Liver (tissue), 9 donors: Measurements from ENCODE around the gene CDH23. TPM values are rescaled to one million over a fixed set of nuclear protein-coding genes. Genes with fewer than 3 reads are reported as not detected.

Source experiments
- DNase-seq: peaks from one replicate; pipeline ENCODE4 v3.0.0-alpha.2; 2017; ENCODE audit warnings: low spot score
- H3K27ac ChIP-seq, 2 donors: one replicate each; pipeline ENCODE4 v1.7.0; 2013; ENCODE audit warnings: inconsistent platforms in 2 of 2, low read length in 2 of 2, control low read depth in 1 of 2, low read depth in 1 of 2, mild to moderate bottlenecking in 1 of 2
- H3K27me3 ChIP-seq, 4 donors: one replicate each; pipeline versions ENCODE4 v1.6.1 to v1.7.0; 2013; ENCODE audit warnings: low read length in 3 of 4, inconsistent platforms in 1 of 4, mild to moderate bottlenecking in 1 of 4, moderate library complexity in 1 of 4; ENCODE audit not compliant: control insufficient read depth in 4 of 4, insufficient read depth in 4 of 4
- H3K36me3 ChIP-seq, 4 donors: one replicate each; pipeline versions ENCODE4 v1.6.1 to v1.7.0; 2013; ENCODE audit warnings: low read length in 3 of 4, mild to moderate bottlenecking in 3 of 4, low read depth in 1 of 4, moderate library complexity in 1 of 4; ENCODE audit not compliant: control insufficient read depth in 4 of 4, insufficient read depth in 3 of 4
- H3K4me1 ChIP-seq, 4 donors: one replicate each; pipeline versions ENCODE4 v1.6.1 to v1.7.0; 2013; ENCODE audit warnings: low read length in 3 of 4, mild to moderate bottlenecking in 3 of 4, moderate library complexity in 1 of 4; ENCODE audit not compliant: control insufficient read depth in 4 of 4, insufficient read depth in 4 of 4
- H3K4me3 ChIP-seq, 3 donors: one replicate each; pipeline versions ENCODE4 v1.6.1 to v1.7.0; 2013; ENCODE audit warnings: low read length in 3 of 3, control low read depth in 1 of 3, low read depth in 1 of 3, mild to moderate bottlenecking in 1 of 3
- H3K9ac ChIP-seq, 2 donors: one replicate each; pipeline ENCODE4 v1.7.0; 2013; ENCODE audit warnings: low read length in 2 of 2, mild to moderate bottlenecking in 2 of 2, moderate library complexity in 2 of 2, control low read depth in 1 of 2, low read depth in 1 of 2
- H3K9me3 ChIP-seq, 4 donors: one replicate each; pipeline versions ENCODE4 v1.6.1 to v1.7.0; 2013; ENCODE audit warnings: low read length in 3 of 4; ENCODE audit not compliant: control insufficient read depth in 4 of 4
- FOXA1 ChIP-seq: IDR thresholded peaks from 2 replicates; pipeline ENCODE4 v1.6.1; 2016; ENCODE audit warnings: antibody characterized with exemption
- HNF4A ChIP-seq, 2 donors: conservative IDR thresholded peaks; 2 replicates each; pipeline ENCODE4 v1.6.1; 2016; ENCODE audit warnings: antibody characterized with exemption in 2 of 2, mild to moderate bottlenecking in 2 of 2
- HNF4G ChIP-seq: IDR thresholded peaks from 2 replicates; pipeline ENCODE4 v1.6.1; 2016; ENCODE audit warnings: antibody characterized with exemption
- JUND ChIP-seq, 2 donors: IDR thresholded peaks; 2 replicates each; pipeline ENCODE4 v1.6.1; 2016; ENCODE audit warnings: antibody characterized with exemption in 2 of 2
- RAD21 ChIP-seq, 2 donors: IDR thresholded peaks; 2 replicates each; pipeline ENCODE4 v1.6.1; 2016; ENCODE audit warnings: antibody characterized with exemption in 2 of 2, mild to moderate bottlenecking in 2 of 2
- RXRA ChIP-seq, 2 donors: IDR thresholded peaks; 2 replicates each; pipeline ENCODE4 v1.6.1; 2017 to 2018; ENCODE audit warnings: antibody characterized with exemption in 2 of 2, mild to moderate bottlenecking in 1 of 2
- SP1 ChIP-seq: IDR thresholded peaks from 2 replicates; pipeline ENCODE4 v1.6.1; 2018; ENCODE audit warnings: antibody characterized with exemption, mild to moderate bottlenecking
- TAF1 ChIP-seq: conservative IDR thresholded peaks from 2 replicates; pipeline ENCODE4 v1.6.1; 2016; ENCODE audit warnings: antibody characterized with exemption, mild to moderate bottlenecking
- YY1 ChIP-seq: IDR thresholded peaks from 2 replicates; pipeline ENCODE4 v1.6.1; 2016; ENCODE audit warnings: antibody characterized with exemption, mild to moderate bottlenecking
- WGBS: extraction: QIAGEN DNeasy Blood & Tissue Kit; methylation state at CpG from one replicate; pipeline ENCODE4 v1.1.7; 2013; 5-methylcytosine and 5-hydroxymethylcytosine counted together
- polyA plus RNA-seq, 2 donors: library from polyadenylated mRNA; stranded (reverse) in 1 of 2; unstranded in 1 of 2; fragments of 200-250 nt in 1 of 2; fragments of >200 nt in 1 of 2; fragmentation: Nextera tagmentation in 1 of 2; extraction: Ambion mirVana in 1 of 2; gene quantifications; one replicate each; pipeline versions ENCODE4 v1.2.1 to v1.2.3, GENCODE V29; 2013 to 2015
- total RNA-seq, 2 donors: library from RNA; depleted of rRNA; stranded (reverse); fragments of >200 nt; gene quantifications; one replicate each; pipeline ENCODE4 v1.2.3, GENCODE V29; 2014
- TF ChIP-seq, protein P1 (sequence below): fragments of 150-350 bp; IDR thresholded peaks from 2 replicates; pipeline ENCODE4 v1.5.1; 2017; ENCODE audit warnings: improper control_type of control experiment, low read depth, low read length; ENCODE audit not compliant: missing input control
- TF ChIP-seq, protein P2 (sequence below): IDR thresholded peaks from 2 replicates; pipeline ENCODE4 v1.6.1; 2016; ENCODE audit warnings: antibody characterized with exemption
- TF ChIP-seq, protein P3 (sequence below): IDR thresholded peaks from 2 replicates; pipeline ENCODE4 v1.6.1; 2016; ENCODE audit warnings: antibody characterized with exemption
- TF ChIP-seq, protein P4 (sequence below): IDR thresholded peaks from 2 replicates; pipeline ENCODE4 v1.6.1; 2016; ENCODE audit warnings: antibody characterized with exemption, mild to moderate bottlenecking
- TF ChIP-seq, protein P5 (sequence below): IDR thresholded peaks from 2 replicates; pipeline ENCODE4 v1.6.1; 2016; ENCODE audit warnings: antibody characterized with exemption
- donor health status: healthy.
- donor health status: healthy.
- donor health status: healthy.
- donor health status: healthy.
- donor health status: healthy.

The CDH23 gene
- total and polyA plus RNA-seq, 4 donors, result 1.5 to 4.7 (median 3.4) TPM

DNA sequence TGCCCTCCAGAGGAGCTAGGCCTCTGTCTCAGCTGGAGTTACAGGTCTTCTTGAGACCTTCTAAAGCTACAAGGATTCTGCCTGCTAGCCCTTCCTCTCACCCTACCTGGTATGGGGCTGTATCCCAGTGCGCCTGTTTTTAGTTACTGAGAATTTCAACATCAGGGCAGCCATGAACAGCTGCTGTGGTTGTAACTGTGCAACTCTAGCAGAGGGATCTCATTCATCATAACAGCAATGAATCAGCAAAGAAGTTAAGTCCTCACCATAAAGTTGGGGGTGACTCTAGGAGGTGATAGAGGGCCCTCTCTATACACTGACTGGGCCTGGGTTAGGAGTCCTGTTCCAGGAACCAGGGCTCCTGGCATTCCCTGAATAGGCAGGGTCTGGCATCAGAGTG is 14.0 kb upstream of the CDH23 start:
- Histone ChIP-seq H3K9me3 (no peaks in the 10 kb centered on the region), H3K27ac (no peak overlapping the region), H3K36me3 (no peaks in the 10 kb centered on the region), H3K9ac (no peak overlapping the region), H3K27me3 (no peaks in the 10 kb centered on the region), H3K4me3 (no peak overlapping the region), H3K4me1 (peaks cover 0 to 1% (median under 1%) of the 10 kb centered on the region in 4 donors)
- WGBS, result 57% methylated on average over 1 of the region's 1 CpG
- no peak for DNase-seq
- TF ChIP-seq, protein P1, sequence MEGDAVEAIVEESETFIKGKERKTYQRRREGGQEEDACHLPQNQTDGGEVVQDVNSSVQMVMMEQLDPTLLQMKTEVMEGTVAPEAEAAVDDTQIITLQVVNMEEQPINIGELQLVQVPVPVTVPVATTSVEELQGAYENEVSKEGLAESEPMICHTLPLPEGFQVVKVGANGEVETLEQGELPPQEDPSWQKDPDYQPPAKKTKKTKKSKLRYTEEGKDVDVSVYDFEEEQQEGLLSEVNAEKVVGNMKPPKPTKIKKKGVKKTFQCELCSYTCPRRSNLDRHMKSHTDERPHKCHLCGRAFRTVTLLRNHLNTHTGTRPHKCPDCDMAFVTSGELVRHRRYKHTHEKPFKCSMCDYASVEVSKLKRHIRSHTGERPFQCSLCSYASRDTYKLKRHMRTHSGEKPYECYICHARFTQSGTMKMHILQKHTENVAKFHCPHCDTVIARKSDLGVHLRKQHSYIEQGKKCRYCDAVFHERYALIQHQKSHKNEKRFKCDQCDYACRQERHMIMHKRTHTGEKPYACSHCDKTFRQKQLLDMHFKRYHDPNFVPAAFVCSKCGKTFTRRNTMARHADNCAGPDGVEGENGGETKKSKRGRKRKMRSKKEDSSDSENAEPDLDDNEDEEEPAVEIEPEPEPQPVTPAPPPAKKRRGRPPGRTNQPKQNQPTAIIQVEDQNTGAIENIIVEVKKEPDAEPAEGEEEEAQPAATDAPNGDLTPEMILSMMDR, result no peak
- TF ChIP-seq HNF4G, result no peak
- no peak for TF ChIP-seq FOXA1
- no peak for TF ChIP-seq HNF4A (conservative IDR thresholded peaks at IDR 0.05)
- TF ChIP-seq, protein P2, sequence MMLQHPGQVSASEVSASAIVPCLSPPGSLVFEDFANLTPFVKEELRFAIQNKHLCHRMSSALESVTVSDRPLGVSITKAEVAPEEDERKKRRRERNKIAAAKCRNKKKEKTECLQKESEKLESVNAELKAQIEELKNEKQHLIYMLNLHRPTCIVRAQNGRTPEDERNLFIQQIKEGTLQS, result no peak
- no peak for TF ChIP-seq RXRA (IDR thresholded peaks at IDR 0.05)
- TF ChIP-seq, protein P3, sequence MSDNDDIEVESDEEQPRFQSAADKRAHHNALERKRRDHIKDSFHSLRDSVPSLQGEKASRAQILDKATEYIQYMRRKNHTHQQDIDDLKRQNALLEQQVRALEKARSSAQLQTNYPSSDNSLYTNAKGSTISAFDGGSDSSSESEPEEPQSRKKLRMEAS, result no peak

DNA sequence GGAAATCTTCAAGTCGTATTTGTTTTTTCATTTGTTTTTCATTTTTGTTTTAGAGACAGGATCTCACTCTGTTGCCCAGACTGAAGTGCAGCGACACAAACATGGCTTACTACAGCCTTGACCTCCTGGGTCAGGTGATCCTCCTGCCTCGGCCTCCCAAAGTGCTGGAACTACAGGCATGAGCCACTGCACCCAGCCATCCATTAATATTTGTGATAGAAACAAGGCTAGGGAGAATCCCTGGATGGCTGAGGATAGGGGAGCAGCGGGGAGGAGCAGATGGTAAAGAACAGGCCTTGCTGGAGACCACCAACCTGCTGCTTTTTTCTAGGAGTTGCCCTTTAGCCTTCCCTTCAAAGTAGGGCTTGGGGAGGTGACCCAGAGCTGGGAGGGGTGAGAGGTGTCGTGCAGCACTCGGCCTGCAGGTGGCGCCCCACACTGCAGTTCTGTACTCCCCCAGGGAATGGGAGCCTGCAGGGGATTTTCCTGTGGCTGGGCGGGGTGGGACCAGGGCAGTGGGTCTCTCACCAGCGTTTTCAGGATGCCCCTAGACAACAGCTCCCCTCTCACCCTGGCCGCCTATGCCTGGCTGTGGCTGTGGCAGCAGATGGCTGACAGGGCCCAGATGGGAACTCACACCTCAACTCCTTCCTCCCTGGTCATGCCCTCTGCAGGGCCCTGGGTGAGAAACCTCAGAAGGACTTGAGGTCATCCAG is 12.6 kb upstream of the CDH23 start:
- no peaks in the 10 kb centered on the region for H3K9me3 ChIP-seq
- 22% methylated on average over 10 of the region's 10 CpGs for WGBS
- no peaks in the 10 kb centered on the region for H3K4me1 ChIP-seq
- H3K9ac ChIP-seq, result no peak overlapping the region
- no peaks in the 10 kb centered on the region for H3K36me3 ChIP-seq
- peak; percentile 84 for DNase-seq
- H3K27ac ChIP-seq, result no peak overlapping the region
- H3K4me3 ChIP-seq, result no peak overlapping the region
- H3K27me3 ChIP-seq, result no peaks in the 10 kb centered on the region
- TF ChIP-seq RAD21 (IDR thresholded peaks at IDR 0.05), result peak; percentile 88 to 90
- TF ChIP-seq HNF4G, result no peak
- TF ChIP-seq FOXA1, result no peak
- TF ChIP-seq, protein P2, result no peak
- TF ChIP-seq, protein P1, result peak; percentile 90

DNA sequence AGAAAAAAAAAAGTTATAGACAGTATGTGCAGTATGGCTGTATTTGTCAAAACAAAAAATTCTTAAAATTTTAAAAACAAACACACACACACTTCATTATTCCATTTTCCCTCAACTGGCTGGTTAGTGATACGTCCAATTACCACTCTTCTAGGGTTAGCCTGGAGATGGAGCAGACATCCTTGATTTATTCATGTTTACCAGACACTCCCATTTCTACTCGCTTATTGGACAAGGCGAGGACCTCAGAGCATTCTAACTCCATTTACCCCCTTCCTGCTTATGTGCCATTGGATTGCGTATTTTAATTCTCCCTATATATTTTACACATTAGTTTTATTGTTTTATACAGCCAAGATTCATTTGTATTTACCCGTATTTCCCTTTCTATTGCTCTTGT is 8.5 kb upstream of the CDH23 start:
- H3K27ac ChIP-seq, result no peak overlapping the region
- no peak for DNase-seq
- 92% methylated on average over 5 of the region's 5 CpGs for WGBS

More for the DNA sequence above, 8.5 kb upstream of the CDH23 start:
- H3K9ac ChIP-seq, result no peak overlapping the region
- H3K4me1 ChIP-seq, result no peaks in the 10 kb centered on the region
- no peaks in the 10 kb centered on the region for H3K36me3 ChIP-seq
- TF ChIP-seq, protein P4, sequence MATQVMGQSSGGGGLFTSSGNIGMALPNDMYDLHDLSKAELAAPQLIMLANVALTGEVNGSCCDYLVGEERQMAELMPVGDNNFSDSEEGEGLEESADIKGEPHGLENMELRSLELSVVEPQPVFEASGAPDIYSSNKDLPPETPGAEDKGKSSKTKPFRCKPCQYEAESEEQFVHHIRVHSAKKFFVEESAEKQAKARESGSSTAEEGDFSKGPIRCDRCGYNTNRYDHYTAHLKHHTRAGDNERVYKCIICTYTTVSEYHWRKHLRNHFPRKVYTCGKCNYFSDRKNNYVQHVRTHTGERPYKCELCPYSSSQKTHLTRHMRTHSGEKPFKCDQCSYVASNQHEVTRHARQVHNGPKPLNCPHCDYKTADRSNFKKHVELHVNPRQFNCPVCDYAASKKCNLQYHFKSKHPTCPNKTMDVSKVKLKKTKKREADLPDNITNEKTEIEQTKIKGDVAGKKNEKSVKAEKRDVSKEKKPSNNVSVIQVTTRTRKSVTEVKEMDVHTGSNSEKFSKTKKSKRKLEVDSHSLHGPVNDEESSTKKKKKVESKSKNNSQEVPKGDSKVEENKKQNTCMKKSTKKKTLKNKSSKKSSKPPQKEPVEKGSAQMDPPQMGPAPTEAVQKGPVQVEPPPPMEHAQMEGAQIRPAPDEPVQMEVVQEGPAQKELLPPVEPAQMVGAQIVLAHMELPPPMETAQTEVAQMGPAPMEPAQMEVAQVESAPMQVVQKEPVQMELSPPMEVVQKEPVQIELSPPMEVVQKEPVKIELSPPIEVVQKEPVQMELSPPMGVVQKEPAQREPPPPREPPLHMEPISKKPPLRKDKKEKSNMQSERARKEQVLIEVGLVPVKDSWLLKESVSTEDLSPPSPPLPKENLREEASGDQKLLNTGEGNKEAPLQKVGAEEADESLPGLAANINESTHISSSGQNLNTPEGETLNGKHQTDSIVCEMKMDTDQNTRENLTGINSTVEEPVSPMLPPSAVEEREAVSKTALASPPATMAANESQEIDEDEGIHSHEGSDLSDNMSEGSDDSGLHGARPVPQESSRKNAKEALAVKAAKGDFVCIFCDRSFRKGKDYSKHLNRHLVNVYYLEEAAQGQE, result no peak
- TF ChIP-seq, protein P2, result no peak
- TF ChIP-seq RAD21 (IDR thresholded peaks at IDR 0.05) (no peak), SP1 (no peak), RXRA (IDR thresholded peaks at IDR 0.05) (no peak), YY1 (no peak), HNF4G (no peak), JUND (IDR thresholded peaks at IDR 0.05) (no peak), TAF1 (no peak)
- TF ChIP-seq, protein P5, sequence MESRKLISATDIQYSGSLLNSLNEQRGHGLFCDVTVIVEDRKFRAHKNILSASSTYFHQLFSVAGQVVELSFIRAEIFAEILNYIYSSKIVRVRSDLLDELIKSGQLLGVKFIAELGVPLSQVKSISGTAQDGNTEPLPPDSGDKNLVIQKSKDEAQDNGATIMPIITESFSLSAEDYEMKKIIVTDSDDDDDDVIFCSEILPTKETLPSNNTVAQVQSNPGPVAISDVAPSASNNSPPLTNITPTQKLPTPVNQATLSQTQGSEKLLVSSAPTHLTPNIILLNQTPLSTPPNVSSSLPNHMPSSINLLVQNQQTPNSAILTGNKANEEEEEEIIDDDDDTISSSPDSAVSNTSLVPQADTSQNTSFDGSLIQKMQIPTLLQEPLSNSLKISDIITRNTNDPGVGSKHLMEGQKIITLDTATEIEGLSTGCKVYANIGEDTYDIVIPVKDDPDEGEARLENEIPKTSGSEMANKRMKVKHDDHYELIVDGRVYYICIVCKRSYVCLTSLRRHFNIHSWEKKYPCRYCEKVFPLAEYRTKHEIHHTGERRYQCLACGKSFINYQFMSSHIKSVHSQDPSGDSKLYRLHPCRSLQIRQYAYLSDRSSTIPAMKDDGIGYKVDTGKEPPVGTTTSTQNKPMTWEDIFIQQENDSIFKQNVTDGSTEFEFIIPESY, result no peak
- H3K4me3 ChIP-seq, result no peak overlapping the region
- no peaks in the 10 kb centered on the region for H3K9me3 ChIP-seq
- no peaks in the 10 kb centered on the region for H3K27me3 ChIP-seq
